Ovary (tissue), 9 donors: ENCODE measurements around the gene PCSK5. TPM values are rescaled to one million over a fixed set of nuclear protein-coding genes. Genes with fewer than 3 reads are reported as not detected.

Experiments
- DNase-seq, 5 donors: peaks; one replicate each; pipeline ENCODE4 v3.0.0-alpha.2; 2019 to 2020
- H3K27ac ChIP-seq, 2 donors: fragments of 200-600 bp; one replicate each; pipeline versions ENCODE4 v1.5.1 to v1.8.0; 2019 to 2022
- H3K27me3 ChIP-seq: fragments of 200-600 bp; one replicate; pipeline ENCODE4 v1.8.0; 2022
- H3K36me3 ChIP-seq: fragments of 200-600 bp; sonication (generic); one replicate; pipeline ENCODE4 v1.5.1; 2019
- H3K4me1 ChIP-seq: one replicate; pipeline ENCODE4 v1.8.1; 2013; ENCODE audit warnings: mild to moderate bottlenecking, moderate library complexity; ENCODE audit not compliant: insufficient read depth
- H3K4me3 ChIP-seq: fragments of 200-600 bp; sonication (generic); one replicate; pipeline ENCODE4 v1.5.1; 2017
- H3K9me3 ChIP-seq, 2 donors: fragments of 200-600 bp in 1 of 2; sonication (generic) in 1 of 2; one replicate each; pipeline versions ENCODE4 v1.5.1 to v1.8.1; 2013 to 2019; ENCODE audit warnings: mild to moderate bottlenecking in 1 of 2, moderate library complexity in 1 of 2
- EP300 ChIP-seq: sonication (generic); formaldehyde crosslinking; IDR thresholded peaks from one replicate; pipeline ENCODE4 v1.6.1; 2017; ENCODE audit warnings: antibody characterized with exemption
- POLR2A ChIP-seq: fragments of 450-650 bp; IDR thresholded peaks from one replicate; pipeline ENCODE4 v1.6.1; 2017; ENCODE audit warnings: antibody characterized with exemption, mild to moderate bottlenecking, moderate library complexity
- WGBS, 3 donors: extraction: QIAGEN DNeasy Blood & Tissue Kit in 1 of 3; methylation state at CpG; one replicate each; pipeline versions ENCODE4 v1.1.5 to v1.1.7; 2013 to 2017; 5-methylcytosine and 5-hydroxymethylcytosine counted together
- intact Hi-C, 4 donors: fragments of 100-400 bp; cut with DNase I; formaldehyde crosslinking; loops; one replicate each; pipeline versions ENCODE4 v1.11.0 to v1.15.1; 2022 to 2023
- polyA plus RNA-seq, 2 donors: library from polyadenylated mRNA; stranded (reverse); fragments of 200-250 nt in 1 of 2; fragments of 350-450 nt in 1 of 2; fragmentation: Illumina TruSeq in 1 of 2; extraction: RNeasy Lipid Tissue Mini Kit (QIAGEN cat#74804) in 1 of 2; gene quantifications; one replicate each; pipeline ENCODE4 v1.2.3, GENCODE V29; 2013 to 2014
- total RNA-seq, 7 donors: library from RNA; depleted of rRNA in 2 of 7; stranded (reverse); fragments of >200 nt in 2 of 7; fragmentation: NEBNext Ultra II Directional in 3 of 7; extraction: Animal tissue kit (Norgen Biotek cat#: 25700) in 3 of 7; gene quantifications; one replicate each; pipeline versions ENCODE4 v1.1.0 to v1.2.4, GENCODE V29; 2016 to 2023
- TF ChIP-seq, protein P1 (sequence below), 3 donors: fragments of 450-650 bp in 2 of 3; fragments of 200-600 bp in 1 of 3; IDR thresholded peaks; one replicate each; pipeline versions ENCODE4 v1.5.1 to v1.8.0; 2016 to 2022; ENCODE audit warnings: antibody characterized with exemption in 3 of 3, mild to moderate bottlenecking in 1 of 3
- donor health status: DM: no; HTN: no; CAD: no; lungs with moderate emphysema.
- donor health status: DM: no; HTN: no; CAD: no.
- donor health status: Bipolar disorder and iron deficiency.
- donor health status: DM: yes; HTN: yes; CAD: no.
- donor health status: DM: no; HTN: no; CAD: no.
- donor health status: DM: yes; HTN: yes; CAD: no.

Gene PCSK5
- total and polyA plus RNA-seq, 9 donors = 12.7 to 41.8 (median 28.3) TPM

DNA sequence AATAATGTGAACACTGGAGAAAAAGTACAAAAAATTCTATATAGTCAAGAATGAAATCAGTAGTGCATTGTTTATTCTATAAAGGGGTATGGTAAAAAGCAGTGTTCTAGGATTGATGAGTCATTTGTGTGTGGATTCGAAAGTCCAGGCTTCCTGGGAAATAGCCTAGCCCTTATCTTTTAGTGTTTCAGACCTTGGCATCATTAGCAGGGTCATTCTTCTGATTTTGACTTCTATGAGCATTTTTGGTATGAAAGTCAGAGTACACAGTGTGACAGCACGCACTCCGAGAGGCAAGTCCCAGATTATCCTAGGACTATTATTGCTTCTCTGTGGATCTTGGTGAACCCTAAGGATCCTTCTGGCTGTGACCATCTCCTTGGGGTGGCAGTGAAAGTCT, 16.9 kb downstream of the PCSK5 start:
- no peak overlapping the region for H3K4me3 ChIP-seq

GRCh38 chr9:75907923-75908322, 17.4 kb downstream of the PCSK5 start:
- peaks cover 7% of the 10 kb centered on the region for H3K4me1 ChIP-seq
- H3K27ac ChIP-seq = no peak overlapping the region
- 61 to 87% (median 79%) methylated on average over 1 of the region's 1 CpG for WGBS, 3 donors
- no peaks in the 10 kb centered on the region for H3K27me3 ChIP-seq
- no peak for DNase-seq
- TF ChIP-seq EP300 = no peak
- TF ChIP-seq, protein P1, sequence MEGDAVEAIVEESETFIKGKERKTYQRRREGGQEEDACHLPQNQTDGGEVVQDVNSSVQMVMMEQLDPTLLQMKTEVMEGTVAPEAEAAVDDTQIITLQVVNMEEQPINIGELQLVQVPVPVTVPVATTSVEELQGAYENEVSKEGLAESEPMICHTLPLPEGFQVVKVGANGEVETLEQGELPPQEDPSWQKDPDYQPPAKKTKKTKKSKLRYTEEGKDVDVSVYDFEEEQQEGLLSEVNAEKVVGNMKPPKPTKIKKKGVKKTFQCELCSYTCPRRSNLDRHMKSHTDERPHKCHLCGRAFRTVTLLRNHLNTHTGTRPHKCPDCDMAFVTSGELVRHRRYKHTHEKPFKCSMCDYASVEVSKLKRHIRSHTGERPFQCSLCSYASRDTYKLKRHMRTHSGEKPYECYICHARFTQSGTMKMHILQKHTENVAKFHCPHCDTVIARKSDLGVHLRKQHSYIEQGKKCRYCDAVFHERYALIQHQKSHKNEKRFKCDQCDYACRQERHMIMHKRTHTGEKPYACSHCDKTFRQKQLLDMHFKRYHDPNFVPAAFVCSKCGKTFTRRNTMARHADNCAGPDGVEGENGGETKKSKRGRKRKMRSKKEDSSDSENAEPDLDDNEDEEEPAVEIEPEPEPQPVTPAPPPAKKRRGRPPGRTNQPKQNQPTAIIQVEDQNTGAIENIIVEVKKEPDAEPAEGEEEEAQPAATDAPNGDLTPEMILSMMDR (IDR thresholded peaks at IDR 0.05) = no peak
- TF ChIP-seq POLR2A = no peak
- no peaks in the 10 kb centered on the region for H3K9me3 ChIP-seq
- H3K4me3 ChIP-seq = no peak overlapping the region
- no peaks in the 10 kb centered on the region for H3K36me3 ChIP-seq
- intact Hi-C loops = no loop called here

More for the DNA sequence above, 16.9 kb downstream of the PCSK5 start:
- 21 to 32% (median 21%) methylated on average over 3 of the region's 3 CpGs for WGBS, 3 donors
- intact Hi-C loops = no loop called here
- Histone ChIP-seq H3K27ac (no peak overlapping the region), H3K9me3 (no peaks in the 10 kb centered on the region), H3K27me3 (no peaks in the 10 kb centered on the region), H3K36me3 (no peaks in the 10 kb centered on the region), H3K4me1 (peaks cover 5% of the 10 kb centered on the region)
- no peak for DNase-seq
- TF ChIP-seq EP300 (no peak), POLR2A (no peak)
- TF ChIP-seq, protein P1 (IDR thresholded peaks at IDR 0.05) = no peak

DNA sequence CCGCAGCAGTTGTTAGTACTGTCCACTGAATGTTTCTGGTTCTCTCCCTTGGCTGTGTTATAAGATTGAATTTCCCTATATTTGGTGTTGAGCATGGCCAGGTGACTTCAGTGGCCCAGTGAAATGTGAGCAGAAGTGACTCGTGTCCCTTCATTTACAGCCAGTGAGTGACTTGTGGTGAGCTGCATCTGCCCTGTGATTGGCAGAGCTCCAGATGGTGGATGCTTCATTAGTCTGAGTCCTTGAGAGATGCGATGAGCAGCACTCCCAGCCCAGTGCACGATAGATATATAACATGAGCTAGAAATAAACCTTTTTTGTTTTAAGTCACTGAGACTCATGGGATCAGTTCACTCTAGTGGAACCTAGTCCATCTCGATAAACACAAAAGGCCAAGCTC, 19.3 kb downstream of the PCSK5 start:
- Histone ChIP-seq H3K9me3 (no peaks in the 10 kb centered on the region), H3K27me3 (no peaks in the 10 kb centered on the region), H3K4me1 (peaks cover 7% of the 10 kb centered on the region), H3K36me3 (no peaks in the 10 kb centered on the region), H3K27ac (no peak overlapping the region), H3K4me3 (no peak overlapping the region)
- 66 to 82% (median 77%) methylated on average over 5 of the region's 5 CpGs for WGBS, 3 donors
- no peak for TF ChIP-seq EP300
- TF ChIP-seq POLR2A = no peak
- TF ChIP-seq, protein P1 (IDR thresholded peaks at IDR 0.05) = no peak
- intact Hi-C loops = no loop called here
- peak in 1 of 5 donors; percentile 32 for DNase-seq

DNA sequence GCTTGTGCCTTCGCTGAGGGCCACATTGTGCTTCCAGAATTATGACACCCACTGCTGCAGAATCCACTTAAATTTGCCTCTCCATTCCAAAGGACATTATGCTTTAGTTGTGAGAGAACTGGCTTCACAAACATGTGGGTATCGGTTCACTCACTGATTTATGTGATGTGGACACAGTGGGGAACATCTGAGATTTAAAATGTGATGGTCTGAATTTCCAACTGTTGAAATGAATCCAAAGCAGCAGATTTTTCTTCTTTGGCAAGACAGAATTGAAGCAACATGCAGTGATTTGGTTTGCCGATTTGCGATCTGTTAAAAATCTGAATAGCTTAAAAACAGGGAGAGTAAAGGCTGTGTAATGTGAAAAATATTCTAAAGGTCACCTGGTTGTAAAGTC, 20.3 kb downstream of the PCSK5 start:
- 41 to 63% (median 63%) methylated on average over 4 of the region's 4 CpGs for WGBS, 3 donors
- no peaks in the 10 kb centered on the region for H3K9me3 ChIP-seq
- H3K36me3 ChIP-seq = no peaks in the 10 kb centered on the region
- H3K27ac ChIP-seq = no peak overlapping the region
- TF ChIP-seq POLR2A (no peak), EP300 (no peak)
- TF ChIP-seq, protein P1 (IDR thresholded peaks at IDR 0.05) = no peak
- DNase-seq = no peak
- H3K27me3 ChIP-seq = no peaks in the 10 kb centered on the region
- H3K4me3 ChIP-seq = no peak overlapping the region
- H3K4me1 ChIP-seq = peaks cover 7% of the 10 kb centered on the region
- intact Hi-C loops = no loop called here
